ENCODE measurements around the gene GNG4.
"Not testable (repeated sequence)": the region's sequence is repeated elsewhere in the genome, so short reads cannot be mapped to it uniquely, and the experiment has no call there.

GNG4 gene

GRCh38 chr1:235632506-235633401, 16.8 kb downstream of the GNG4 start:
- Mint-ChIP-seq H3K36me3 (ENCODE audit: insufficient read depth) (peaks cover 3% of the 10 kb centered on the region), H3K4me1 (no peaks in the 10 kb centered on the region), H3K9me3 (no peaks in the 10 kb centered on the region), H3K27ac (ENCODE audit: low read depth) (no peak overlapping the region), H3K4me3 (no peak overlapping the region), H3K27me3 (peaks cover 19% of the 10 kb centered on the region)
- ATAC-seq (replicated peaks; ENCODE audit: extremely low read depth, poor library complexity, severe bottlenecking), result no peak
- DNase-seq (ENCODE audit: low spot score in 2 of 2), result no peak

- DNase-seq (ENCODE audit: low spot score in 2 of 2), result no peak
- H3K27ac Mint-ChIP-seq (ENCODE audit: low read depth), result no peak overlapping the region
- H3K4me3 Mint-ChIP-seq, result no peak overlapping the region
- H3K36me3 Mint-ChIP-seq (ENCODE audit: insufficient read depth), result peaks cover 4% of the 10 kb centered on the region
- H3K27me3 Mint-ChIP-seq, result peaks cover 20% of the 10 kb centered on the region
- no peaks in the 10 kb centered on the region for H3K9me3 Mint-ChIP-seq
- H3K4me1 Mint-ChIP-seq, result no peaks in the 10 kb centered on the region
- ATAC-seq (replicated peaks; ENCODE audit: extremely low read depth, poor library complexity, severe bottlenecking), result no peak
These were observed 17.8 kb downstream of the GNG4 start for GRCh38 chr1:235631816-235632215.

- Mint-ChIP-seq H3K36me3 (ENCODE audit: insufficient read depth) (peaks cover 8% of the 10 kb centered on the region), H3K9me3 (no peaks in the 10 kb centered on the region), H3K27ac (ENCODE audit: low read depth) (no peak overlapping the region), H3K4me3 (no peak overlapping the region), H3K4me1 (no peaks in the 10 kb centered on the region), H3K27me3 (peaks cover 32% of the 10 kb centered on the region)
- ATAC-seq (replicated peaks; ENCODE audit: extremely low read depth, poor library complexity, severe bottlenecking) (no peak), DNase-seq (ENCODE audit: low spot score in 2 of 2) (no peak)
These were observed 21.1 kb downstream of the GNG4 start for GRCh38 chr1:235628316-235629005.

GRCh38 chr1:235625831-235626230, 23.8 kb downstream of the GNG4 start:
- no peak overlapping the region for H3K27ac Mint-ChIP-seq (ENCODE audit: low read depth)
- ATAC-seq (replicated peaks; ENCODE audit: extremely low read depth, poor library complexity, severe bottlenecking), result no peak
- no peaks in the 10 kb centered on the region for H3K4me1 Mint-ChIP-seq
- peaks cover 38% of the 10 kb centered on the region for H3K27me3 Mint-ChIP-seq
- H3K9me3 Mint-ChIP-seq, result no peaks in the 10 kb centered on the region
- DNase-seq (ENCODE audit: low spot score in 2 of 2), result no peak
- no peak overlapping the region for H3K4me3 Mint-ChIP-seq
- H3K36me3 Mint-ChIP-seq (ENCODE audit: insufficient read depth), result peaks cover 6% of the 10 kb centered on the region

- peaks cover 6% of the 10 kb centered on the region for H3K36me3 Mint-ChIP-seq (ENCODE audit: insufficient read depth)
- ATAC-seq (replicated peaks; ENCODE audit: extremely low read depth, poor library complexity, severe bottlenecking), result no peak
These were observed 24.2 kb downstream of the GNG4 start for GRCh38 chr1:235625340-235625739.

GRCh38 chr1:235624721-235625333, 24.8 kb downstream of the GNG4 start:
- ATAC-seq (replicated peaks; ENCODE audit: extremely low read depth, poor library complexity, severe bottlenecking), result no peak
- DNase-seq (ENCODE audit: low spot score in 2 of 2), result no peak

More at GRCh38 chr1:235625340-235625739, 24.2 kb downstream of the GNG4 start:
- Mint-ChIP-seq H3K4me3 (no peak overlapping the region), H3K27me3 (peaks cover 38% of the 10 kb centered on the region), H3K9me3 (no peaks in the 10 kb centered on the region), H3K4me1 (no peaks in the 10 kb centered on the region), H3K27ac (ENCODE audit: low read depth) (no peak overlapping the region)
- no peak for DNase-seq (ENCODE audit: low spot score in 2 of 2)

GRCh38 chr1:235622936-235623779, 26.4 kb downstream of the GNG4 start:
- Mint-ChIP-seq H3K36me3 (ENCODE audit: insufficient read depth) (peaks cover 6% of the 10 kb centered on the region), H3K27ac (ENCODE audit: low read depth) (no peak overlapping the region), H3K4me3 (no peak overlapping the region), H3K4me1 (no peaks in the 10 kb centered on the region), H3K27me3 (peaks cover 35% of the 10 kb centered on the region), H3K9me3 (no peaks in the 10 kb centered on the region)
- DNase-seq (ENCODE audit: low spot score in 2 of 2) (no peak), ATAC-seq (replicated peaks; ENCODE audit: extremely low read depth, poor library complexity, severe bottlenecking) (no peak)

More at GRCh38 chr1:235624721-235625333, 24.8 kb downstream of the GNG4 start:
- Mint-ChIP-seq H3K9me3 (no peaks in the 10 kb centered on the region), H3K27me3 (peaks cover 38% of the 10 kb centered on the region), H3K4me3 (no peak overlapping the region), H3K27ac (ENCODE audit: low read depth) (no peak overlapping the region), H3K36me3 (ENCODE audit: insufficient read depth) (peaks cover 6% of the 10 kb centered on the region), H3K4me1 (no peaks in the 10 kb centered on the region)

GRCh38 chr1:235619149-235619548, 30.4 kb downstream of the GNG4 start:
- not testable (repeated sequence) for H3K27ac Mint-ChIP-seq (ENCODE audit: low read depth); H3K36me3 Mint-ChIP-seq (ENCODE audit: insufficient read depth); DNase-seq (ENCODE audit: low spot score in 2 of 2); ATAC-seq (replicated peaks; ENCODE audit: extremely low read depth, poor library complexity, severe bottlenecking); H3K4me1 Mint-ChIP-seq; H3K4me3 Mint-ChIP-seq; H3K9me3 Mint-ChIP-seq
- H3K27me3 Mint-ChIP-seq, result peaks cover 13% of the 10 kb centered on the region

- Mint-ChIP-seq H3K27ac (ENCODE audit: low read depth) (no peak overlapping the region), H3K9me3 (no peaks in the 10 kb centered on the region), H3K4me1 (no peaks in the 10 kb centered on the region), H3K27me3 (no peaks in the 10 kb centered on the region), H3K36me3 (ENCODE audit: insufficient read depth) (no peaks in the 10 kb centered on the region), H3K4me3 (no peak overlapping the region)
- DNase-seq (ENCODE audit: low spot score in 2 of 2), result no peak
- ATAC-seq (replicated peaks; ENCODE audit: extremely low read depth, poor library complexity, severe bottlenecking), result no peak
These were observed 31.8 kb downstream of the GNG4 start for GRCh38 chr1:235617808-235618207.

GRCh38 chr1:235617140-235617539, 32.4 kb downstream of the GNG4 start:
- H3K4me1 Mint-ChIP-seq, result no peaks in the 10 kb centered on the region
- no peaks in the 10 kb centered on the region for H3K9me3 Mint-ChIP-seq
- no peak for ATAC-seq (replicated peaks; ENCODE audit: extremely low read depth, poor library complexity, severe bottlenecking)
- no peak overlapping the region for H3K27ac Mint-ChIP-seq (ENCODE audit: low read depth)
- H3K4me3 Mint-ChIP-seq, result no peak overlapping the region
- no peak for DNase-seq (ENCODE audit: low spot score in 2 of 2)
- H3K27me3 Mint-ChIP-seq, result no peaks in the 10 kb centered on the region
- no peaks in the 10 kb centered on the region for H3K36me3 Mint-ChIP-seq (ENCODE audit: insufficient read depth)

GRCh38 chr1:235614442-235614954, 35.1 kb downstream of the GNG4 start:
- Mint-ChIP-seq H3K4me3 (no peak overlapping the region), H3K9me3 (no peaks in the 10 kb centered on the region), H3K27ac (ENCODE audit: low read depth) (no peak overlapping the region), H3K27me3 (no peaks in the 10 kb centered on the region), H3K36me3 (ENCODE audit: insufficient read depth) (no peaks in the 10 kb centered on the region), H3K4me1 (no peaks in the 10 kb centered on the region)
- no peak for ATAC-seq (replicated peaks; ENCODE audit: extremely low read depth, poor library complexity, severe bottlenecking)
- DNase-seq (ENCODE audit: low spot score in 2 of 2), result no peak

GRCh38 chr1:235613602-235614001, 36.0 kb downstream of the GNG4 start:
- no peak for DNase-seq (ENCODE audit: low spot score in 2 of 2)
- H3K27me3 Mint-ChIP-seq, result no peaks in the 10 kb centered on the region

More at GRCh38 chr1:235613602-235614001, 36.0 kb downstream of the GNG4 start:
- Mint-ChIP-seq H3K36me3 (ENCODE audit: insufficient read depth) (no peaks in the 10 kb centered on the region), H3K27ac (ENCODE audit: low read depth) (no peak overlapping the region), H3K4me1 (no peaks in the 10 kb centered on the region), H3K9me3 (no peaks in the 10 kb centered on the region), H3K4me3 (no peak overlapping the region)
- ATAC-seq (replicated peaks; ENCODE audit: extremely low read depth, poor library complexity, severe bottlenecking), result no peak
